ENCODE data around the gene DDR2.
A peak's percentile ranks its signal among the peaks of the same experiment; 100 is the strongest.

DDR2 gene

DNA sequence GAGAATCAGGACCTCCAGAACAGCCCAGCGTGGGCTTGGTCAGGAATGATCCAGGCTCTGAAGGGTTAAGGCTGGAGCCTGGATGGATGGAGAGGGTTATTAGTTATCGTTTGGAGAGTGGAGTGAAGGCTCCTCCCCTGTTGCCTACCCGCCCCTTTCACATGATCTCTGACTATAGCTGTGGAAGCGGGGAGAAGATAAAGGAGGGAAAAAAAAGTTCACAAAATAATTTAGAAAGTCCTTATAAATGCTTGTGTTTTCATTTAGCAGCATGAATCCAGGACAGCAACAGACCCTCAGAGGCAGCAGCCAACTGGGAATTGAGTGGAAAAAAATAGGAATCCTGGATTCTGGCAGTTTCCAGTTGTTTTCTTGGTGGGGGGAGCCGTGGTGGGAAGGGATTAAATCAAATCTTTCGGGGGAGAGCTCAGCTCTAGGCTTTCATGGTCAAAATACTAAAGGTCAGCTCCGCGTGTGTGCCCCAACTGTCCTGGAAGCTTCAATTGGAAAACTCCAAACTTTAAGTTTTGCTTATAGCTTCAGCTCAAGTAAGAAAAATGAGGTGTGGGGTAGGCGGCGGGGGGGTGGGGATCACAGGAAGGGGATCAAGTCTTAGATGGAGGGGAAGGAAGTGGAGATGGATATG lies 595 bp upstream of the DDR2 start:
- peak; percentile 85 for DNase-seq

DNA sequence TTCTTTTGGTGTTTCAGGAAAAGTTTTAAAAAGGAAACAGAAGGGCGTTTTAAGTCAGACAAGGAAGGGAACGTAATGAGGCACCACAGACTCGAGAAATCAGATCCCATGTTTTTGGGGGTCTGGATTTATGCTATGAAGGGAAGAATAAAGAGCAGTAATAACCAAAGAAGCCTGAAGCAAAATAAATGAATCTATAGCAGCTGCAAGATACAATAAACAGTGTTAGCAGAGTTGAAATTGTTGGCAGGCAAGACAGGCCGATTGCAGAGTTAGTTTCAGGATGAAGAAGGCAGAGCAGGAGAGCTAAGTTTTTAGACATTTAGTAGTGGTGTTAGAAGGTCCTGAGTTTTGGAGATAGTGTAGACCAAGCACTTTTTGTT lies 425 bp downstream of the DDR2 start:
- DNase-seq: peak; percentile 36

DNA sequence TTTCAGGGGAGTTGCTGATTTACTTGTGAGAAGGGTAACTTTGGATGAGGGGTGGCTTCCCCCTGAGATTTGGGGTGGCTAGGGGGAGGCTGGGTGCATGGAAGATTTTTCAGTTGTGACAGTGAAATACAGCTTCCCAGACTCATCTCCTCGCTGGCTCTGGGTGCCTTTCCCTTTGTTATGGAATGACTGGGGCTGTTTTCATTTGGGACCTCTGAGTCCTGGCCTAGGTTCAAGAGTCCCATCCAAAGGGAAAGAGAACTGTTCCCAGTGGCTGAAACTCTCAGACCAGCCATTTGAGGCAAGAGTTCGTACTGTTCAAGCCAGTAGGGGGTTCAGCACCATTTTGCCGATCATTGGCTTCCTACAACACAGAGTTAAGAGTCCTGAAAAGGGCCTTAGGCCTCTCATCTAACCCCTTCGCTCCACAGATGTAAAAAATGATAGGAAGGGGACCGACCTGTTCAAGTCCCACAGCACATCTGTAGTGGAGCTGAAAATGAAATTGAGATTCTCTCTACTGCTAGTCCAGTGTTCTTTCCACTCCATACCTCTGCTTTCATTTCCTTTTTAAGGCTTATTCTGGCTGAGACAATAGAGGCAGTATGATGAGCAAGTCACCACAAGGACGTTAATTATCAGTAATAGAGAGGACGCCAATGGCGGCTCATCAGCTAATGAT lies 958 bp downstream of the DDR2 start:
- peak; percentile 58 for DNase-seq

DNA sequence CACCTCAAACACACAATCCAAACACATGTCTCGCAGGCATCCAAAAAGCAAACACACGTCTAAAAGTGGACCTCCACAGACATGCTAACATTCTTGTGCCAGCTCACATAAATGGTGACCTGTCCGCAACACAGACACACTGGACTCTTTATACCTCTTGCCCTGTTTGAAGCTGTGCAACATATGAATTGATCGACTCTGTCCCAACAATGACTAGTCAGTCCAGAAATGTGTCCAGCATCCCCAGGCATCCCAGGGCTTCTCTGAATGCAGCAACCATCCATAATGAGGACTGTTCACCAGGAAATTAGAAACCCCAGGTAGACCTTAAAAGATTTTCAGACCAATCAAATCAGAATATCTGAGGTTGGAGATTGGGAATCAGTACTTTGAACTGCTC lies 3.2 kb downstream of the DDR2 start:
- DNase-seq: peak; percentile 23

DNA sequence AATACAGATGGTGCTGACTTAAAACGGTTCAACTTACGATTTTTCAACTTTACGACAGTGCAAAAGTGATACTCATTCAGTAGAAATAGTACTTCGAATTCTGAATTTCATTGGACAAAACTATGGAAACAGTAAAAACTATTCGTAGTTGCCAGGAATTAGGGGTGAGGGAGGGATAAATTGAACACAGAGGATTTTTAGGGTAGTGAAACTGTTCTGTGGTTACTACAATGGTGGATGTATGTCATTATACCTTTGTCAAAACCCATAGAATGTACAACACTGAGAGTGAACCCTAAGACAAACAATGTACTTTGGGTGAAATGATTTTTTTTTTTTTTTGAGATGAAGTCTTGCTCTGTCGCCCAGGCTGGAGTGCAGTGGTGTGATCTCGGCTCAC lies 7.5 kb downstream of the DDR2 start:
- DNase-seq: no peak

DNA sequence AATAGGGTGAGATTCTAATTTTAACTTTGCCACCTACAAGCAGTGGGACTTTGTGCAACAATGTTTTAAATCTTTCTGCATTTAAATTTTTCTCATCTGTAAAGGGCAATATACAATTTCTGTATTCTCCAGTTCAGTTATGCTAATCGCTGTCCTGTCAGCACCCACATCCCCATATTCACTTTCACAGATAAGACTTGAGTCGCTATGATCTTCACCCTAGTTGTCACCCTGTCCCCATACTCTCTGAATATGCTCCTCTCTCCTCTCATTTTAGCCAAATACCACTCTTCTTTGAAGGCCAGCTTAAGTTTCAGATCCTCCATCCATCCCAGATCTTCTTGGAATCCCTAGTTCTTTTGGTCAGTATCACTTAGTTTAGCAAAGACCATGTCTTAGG lies 8.8 kb downstream of the DDR2 start:
- no peak for DNase-seq

DNA sequence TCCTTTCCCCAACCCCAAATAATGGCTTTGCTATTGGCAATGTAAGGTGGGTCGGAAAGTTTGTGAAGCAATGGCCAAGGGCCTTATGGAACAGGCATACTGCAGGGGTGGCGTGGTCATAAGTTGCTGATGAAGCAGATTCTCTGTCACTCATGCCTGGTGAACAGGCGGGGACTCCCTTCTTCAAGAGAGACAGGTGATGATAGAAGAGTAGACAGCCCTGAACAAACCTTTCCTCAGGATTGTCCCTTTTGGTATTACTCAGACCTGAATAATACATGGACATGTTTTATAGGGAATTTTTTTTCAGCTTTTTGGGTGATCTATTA lies 12.7 kb downstream of the DDR2 start:
- DNase-seq: no peak

DNA sequence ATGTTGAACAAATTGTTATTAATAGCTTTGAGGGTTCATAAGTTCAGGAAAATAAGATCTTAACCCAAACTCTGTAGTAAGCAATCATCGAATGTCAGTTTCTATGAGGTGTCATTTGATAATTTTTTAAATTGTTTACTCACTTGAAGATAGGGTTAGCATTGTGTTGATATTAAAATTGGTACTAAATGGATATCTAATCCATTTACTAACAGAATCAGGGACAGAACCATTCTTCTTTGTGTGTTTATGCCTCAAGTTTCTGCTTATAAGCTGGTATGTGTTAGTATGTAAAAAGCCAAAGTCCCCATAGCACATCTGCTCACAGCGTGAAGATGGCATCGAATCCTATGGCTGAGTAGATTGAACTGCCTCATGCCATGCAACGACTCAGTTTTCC lies 13.4 kb downstream of the DDR2 start:
- no peak for DNase-seq

DNA sequence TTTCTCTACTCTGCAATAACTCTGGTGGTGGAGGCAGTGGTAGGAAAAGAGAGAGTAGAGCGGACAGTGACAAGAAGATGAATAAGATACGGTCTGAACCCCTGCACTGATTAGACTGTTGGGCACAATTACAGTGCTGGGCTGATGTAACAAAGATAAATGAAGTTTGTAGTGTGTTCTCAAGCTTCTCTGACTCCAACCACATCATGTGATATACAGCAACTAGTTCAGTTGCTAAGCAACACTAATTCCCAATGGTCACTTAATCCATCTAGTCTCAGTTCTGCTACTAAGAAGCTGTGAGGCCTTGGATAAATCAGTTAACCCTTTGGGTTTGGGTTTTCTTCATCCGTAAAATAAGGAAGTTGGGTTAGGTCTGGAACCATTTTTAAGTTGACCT lies 17.3 kb downstream of the DDR2 start:
- peak; percentile 27 for DNase-seq

DNA sequence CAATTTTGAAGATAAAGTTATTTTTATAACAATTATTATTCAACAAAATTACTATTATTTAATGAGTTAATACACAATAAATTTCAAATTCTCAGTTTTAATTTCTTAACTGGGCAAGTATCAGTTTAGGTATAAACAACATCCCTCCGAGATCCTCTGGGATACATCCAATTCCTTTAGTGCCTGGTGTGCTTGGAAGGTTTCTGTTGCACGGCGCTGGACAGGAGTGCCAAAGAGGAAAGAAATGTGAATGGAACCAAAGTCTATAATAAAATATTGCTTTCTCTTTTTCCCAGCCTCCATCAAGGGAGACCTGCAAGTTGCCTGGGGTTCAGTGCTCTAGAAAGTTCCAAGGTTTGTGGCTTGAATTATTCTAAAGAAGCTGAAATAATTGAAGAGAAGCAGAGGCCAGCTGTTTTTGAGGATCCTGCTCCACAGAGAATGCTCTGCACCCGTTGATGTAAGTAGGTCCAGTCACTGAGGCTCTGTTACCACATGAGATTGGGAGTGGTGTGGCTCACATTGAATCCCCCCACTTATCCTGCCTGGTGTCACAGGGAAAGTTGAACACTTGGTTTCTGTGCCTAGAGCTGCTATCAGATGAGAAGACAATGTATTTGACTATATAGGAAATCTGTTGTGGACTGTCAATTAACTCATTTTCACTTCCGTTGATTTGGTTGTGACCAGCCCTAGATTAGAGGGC lies 22.8 kb downstream of the DDR2 start:
- no peak for DNase-seq

DNA sequence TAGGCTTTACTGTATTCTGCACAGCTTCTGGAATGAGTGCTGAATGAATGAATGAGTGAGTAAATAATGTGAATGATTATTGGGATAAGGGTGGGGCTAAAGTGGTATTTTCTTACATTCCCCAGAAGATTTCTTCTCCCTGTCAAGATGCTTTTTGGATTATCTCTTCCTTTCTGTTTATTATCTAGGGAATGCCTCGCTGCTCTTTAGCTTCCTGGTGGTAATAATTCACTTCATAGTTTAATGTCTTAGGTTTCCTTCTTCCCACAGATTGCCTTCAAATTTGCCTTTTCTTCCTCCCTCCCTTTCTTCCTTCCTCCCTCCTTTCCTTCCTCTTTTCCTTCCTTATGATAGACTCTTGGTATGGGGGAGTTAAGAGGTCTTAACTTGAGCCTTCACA lies 24.0 kb downstream of the DDR2 start:
- DNase-seq: peak; percentile 44

DNA sequence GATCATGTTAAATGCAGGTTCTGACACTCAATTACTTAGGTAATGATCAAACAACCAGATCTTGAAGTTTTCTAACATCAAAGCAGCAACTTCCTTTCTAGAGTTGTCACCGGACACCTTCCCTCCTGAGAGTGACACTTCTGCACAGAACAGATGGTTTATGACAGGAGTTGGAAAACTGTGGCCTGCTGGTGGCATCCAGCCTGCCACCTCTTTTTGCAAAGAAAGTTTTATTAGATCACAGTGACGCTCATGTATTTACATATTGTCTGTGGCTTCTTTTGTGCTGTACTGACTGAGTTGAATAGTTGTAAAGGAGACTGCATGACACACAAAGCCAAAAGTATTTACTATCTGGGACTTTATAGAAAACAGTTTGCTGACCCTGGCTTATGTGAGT lies 28.3 kb downstream of the DDR2 start:
- DNase-seq: no peak

DNA sequence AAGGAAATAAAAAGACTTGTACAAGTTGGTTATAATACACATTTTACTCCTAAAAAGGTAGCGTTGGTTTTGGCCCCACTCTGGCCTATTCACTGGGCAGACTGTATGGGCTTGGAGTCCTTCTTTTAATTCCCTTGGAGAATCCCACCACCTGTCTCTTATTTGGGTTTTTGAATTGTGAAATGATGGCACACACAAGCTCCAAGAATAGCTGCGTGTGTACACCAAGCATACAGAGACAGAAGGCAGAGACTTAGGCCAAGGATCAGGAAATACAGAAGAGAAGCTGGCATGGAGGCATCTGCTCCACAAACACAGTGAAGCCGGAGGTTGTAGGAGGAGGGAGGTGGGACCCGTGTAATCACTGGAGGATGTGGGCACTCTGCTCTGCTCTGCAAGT lies 29.1 kb downstream of the DDR2 start:
- no peak for DNase-seq

DNA sequence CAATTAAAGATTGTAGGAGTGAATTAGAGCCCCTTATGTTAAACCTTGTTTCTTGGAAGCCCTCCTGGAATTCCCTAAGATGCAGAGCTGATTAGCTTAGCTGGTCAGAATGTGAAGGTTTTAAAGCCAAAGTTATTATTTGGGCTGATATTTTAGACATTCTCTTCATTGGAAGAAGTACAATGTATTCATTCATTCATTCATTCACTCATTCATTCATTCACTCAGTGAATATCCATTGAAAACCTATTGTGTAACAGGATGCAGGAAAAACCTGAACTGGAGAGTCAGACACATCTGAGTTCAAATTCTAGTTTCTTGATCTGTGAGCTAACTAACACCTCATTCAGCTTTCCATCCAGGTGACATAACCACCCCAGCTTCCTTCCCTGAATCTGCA lies 29.7 kb downstream of the DDR2 start:
- no peak for DNase-seq

DNA sequence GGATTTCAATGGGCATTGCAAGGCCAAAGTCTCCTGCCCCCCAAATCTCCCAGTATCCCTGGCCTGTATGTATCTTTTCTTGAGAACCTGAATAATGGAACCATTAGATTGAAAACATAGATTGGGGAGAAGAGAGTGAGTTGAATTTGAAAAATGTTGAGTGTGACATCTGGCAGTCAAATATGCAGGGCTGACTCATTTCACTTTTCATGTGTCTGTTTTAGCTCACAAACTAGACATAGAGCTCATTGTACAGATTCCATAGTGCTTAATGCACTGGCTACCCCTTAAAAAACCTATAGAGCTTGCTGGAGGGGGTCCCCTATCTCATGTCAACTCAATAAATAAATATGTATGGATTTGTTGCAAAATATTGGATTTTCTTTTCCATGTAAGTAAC lies 30.8 kb downstream of the DDR2 start:
- peak; percentile 54 for DNase-seq

DNA sequence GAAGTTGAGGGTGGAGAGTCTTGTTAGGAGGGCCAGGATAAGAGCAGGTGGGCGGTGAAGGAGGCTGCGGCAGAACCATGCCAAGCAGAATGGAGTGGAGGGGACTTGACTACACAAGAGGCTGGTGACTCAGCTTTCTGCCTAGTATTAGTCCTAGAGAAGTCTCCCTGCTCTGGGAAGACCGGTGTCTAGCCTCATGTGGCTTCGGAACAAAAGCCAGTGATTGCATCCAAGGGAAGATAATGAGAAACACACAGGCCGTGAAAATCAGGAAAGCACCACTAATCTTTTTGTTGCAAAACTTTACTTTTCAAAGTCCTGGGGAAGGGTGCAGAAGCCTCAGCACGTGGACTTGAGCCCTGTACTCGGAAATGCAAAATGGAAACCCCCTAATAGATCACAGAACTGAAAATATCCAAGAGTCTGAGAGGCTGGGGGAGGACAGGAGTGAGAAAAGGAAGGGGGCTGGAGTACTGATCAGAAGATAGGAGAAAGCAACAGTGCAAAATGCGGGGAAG lies 31.4 kb downstream of the DDR2 start:
- DNase-seq: peak; percentile 78

DNA sequence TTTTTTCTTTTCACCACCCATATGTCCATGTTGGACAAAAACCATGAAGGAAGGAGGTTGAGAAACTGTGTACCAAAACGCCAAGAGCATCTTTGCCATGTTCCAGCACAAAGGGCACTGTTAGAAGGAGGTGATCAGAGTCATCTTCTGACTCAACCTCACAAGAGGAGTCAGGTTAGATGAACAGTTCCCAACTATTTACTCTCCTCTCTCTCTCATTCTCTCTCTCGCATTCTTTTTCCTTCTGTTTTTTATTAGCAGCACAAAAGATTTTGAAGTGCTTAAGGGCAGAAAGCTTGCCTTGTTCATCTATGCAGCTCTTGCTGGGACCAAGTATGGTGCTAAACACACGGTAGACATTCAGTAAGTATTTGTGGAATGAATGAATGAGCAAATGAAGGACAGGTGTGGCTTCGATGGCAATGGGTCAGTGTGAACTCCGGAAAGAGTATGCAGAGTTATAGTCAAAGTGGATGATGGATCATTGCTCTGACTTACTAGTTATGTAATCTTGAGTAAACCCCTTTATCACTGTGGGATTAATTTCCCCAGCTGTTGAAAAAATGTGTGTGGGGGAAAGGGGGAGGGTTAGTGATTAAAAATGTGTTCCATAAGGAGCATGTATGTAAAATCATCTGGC lies 33.9 kb downstream of the DDR2 start:
- peak; percentile 51 for DNase-seq

DNA sequence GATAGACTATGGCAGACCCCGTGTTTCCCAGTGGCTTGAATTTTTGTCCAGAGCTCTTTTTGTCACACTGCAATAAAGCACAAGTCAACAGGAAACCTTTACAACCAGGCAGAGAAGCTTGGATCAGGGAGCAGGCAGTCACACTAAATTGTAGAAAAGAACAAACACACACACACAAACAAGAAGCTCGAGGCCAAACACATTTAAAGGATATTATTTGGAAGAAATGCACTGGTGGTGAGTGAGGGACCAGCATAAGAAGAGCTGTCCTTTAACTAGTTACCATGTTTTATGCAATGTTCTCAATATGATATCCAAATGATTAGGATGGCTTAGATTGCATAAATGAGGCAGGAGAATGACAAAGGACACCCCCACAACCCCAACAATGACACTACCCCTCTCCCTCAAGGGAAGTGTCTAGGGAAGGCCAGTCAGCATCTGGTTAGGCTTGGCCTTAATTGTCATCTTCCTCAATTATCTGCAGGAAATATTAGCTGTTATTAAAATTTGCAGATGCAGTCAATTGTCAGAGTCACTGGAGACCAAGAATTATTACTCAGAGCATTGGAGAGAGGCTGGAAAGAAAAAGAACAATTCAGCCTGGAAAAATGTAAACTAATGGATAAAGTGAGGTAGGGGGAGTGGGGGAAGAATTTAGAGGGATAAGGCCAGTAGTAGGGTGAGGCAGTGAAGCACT lies 35.3 kb downstream of the DDR2 start:
- DNase-seq: no peak

DNA sequence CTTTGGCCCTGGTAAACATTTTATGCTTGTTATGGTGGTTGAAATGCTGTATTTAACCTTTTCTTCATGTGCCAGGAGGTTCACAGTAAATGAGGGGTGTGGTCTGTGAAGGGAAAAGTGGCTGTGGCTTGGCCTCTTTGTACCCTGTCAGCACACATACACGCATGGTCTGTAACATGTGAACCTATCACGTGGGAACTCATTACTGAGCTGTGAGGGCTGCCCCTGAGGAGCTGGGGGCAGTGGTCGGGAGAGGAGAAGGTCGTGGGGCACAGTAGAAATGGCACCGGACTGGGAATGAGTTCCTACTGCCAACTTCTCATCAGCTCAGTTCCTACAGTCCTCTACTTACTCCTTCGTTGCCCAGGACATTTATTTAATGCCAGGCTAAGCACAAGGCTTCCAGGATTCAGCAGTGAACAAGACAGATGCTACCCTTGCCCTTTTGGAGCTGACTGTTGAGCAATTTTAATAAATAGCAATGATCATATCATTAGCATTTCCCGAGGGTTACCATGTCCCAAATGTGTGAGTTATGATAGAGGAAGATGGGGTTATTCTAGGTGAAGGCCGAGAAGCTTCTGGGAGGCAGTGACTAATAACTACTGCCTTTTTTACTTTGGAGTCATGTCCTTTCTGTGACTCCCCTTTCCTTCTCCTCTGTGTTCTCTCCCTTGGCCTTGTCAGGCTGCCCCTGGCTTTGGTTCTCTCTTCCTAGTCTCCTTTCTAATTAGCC lies 38.8 kb downstream of the DDR2 start:
- peak; percentile 96 for DNase-seq

DNA sequence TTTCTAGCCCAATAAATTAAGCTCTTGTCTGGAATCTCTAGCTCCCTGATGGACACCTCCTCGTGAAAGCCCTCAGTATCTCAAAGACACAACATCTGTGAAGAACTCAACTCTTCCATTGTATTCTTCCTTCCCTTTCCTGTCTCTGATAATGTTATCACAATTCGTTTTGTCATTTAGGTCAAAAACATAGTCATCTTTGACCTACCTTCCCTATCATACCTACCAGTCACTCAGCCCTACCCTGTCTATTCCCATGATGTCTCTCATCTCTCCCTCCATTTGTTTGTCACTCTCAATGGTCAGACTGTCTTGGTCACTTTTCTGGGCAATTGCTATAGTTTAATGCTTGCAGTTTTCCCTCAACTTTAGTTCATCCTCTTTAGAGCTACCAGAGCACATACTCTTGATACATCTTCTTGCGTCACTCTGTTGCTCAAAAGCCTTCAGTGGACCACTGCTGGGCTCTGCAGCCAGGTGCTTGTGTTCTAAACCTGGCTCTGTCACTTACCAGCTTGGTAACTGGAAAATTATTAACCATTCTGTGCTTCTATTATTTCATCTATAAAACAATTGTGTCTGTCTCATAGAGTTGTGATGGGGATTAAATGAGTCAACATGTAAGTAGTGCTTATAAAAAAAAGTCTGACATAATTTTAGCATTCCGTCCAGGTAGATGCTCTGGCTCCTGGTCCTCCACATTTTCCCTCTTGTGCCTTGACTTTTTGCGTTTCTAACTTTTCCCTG lies 39.6 kb downstream of the DDR2 start:
- no peak for DNase-seq

DNA sequence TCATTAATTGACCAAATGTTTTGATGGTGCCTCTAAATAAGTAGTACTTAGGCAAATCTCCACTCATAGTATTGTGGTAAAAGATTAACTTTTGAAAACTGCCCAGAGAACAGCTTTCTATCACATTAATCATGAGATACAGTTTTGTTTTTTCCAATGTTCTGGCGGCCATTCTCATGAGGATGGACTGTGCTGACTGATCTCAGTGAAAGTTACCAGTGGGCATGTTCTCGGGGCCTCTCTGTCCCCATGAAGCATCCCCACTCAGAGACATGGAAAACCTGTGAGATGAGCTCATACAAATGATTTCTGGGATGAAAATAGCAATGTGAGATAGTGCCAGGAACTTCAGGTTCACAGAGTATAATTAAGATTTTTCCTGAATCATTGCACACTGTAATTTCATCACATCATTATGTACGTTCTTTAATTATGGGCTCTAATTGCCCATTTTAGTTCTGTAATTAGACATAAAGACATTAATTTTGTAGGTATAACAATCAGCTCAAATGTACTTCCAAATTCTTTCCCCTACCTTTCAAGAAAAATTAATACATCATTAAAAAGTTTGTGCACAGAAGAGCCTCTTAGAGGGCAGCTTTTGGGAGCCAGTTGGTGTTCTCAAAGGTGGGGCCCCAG lies 40.5 kb downstream of the DDR2 start:
- no peak for DNase-seq

All from HCEC 1CT (cell line).